H1 (cell line): ENCODE measurements around the gene RBM38.

Source experiments
- CEBPB ChIP-seq: IDR thresholded peaks from 2 replicates; pipeline ENCODE4 v1.6.1; 2012; ENCODE audit warnings: low read depth, low read length
- KDM4A ChIP-seq: IDR thresholded peaks from one replicate; pipeline ENCODE4 v1.7.1; 2012; ENCODE audit warnings: low read depth, mild to moderate bottlenecking, moderate library complexity, low read length, inconsistent platforms; ENCODE audit not compliant: severe bottlenecking
- NANOG ChIP-seq: IDR thresholded peaks from 2 replicates; pipeline ENCODE4 v1.6.1; 2011; ENCODE audit warnings: low read length, low read depth, mild to moderate bottlenecking, inconsistent platforms; ENCODE audit not compliant: insufficient read depth, poor library complexity, severe bottlenecking
- POLR2AphosphoS5 ChIP-seq: IDR thresholded peaks from 2 replicates; pipeline ENCODE4 v1.6.1; 2011; ENCODE audit warnings: low read depth, low read length
- SP2 ChIP-seq: IDR thresholded peaks from 2 replicates; pipeline ENCODE4 v1.6.1; 2012; ENCODE audit warnings: mild to moderate bottlenecking, low read length, inconsistent platforms
- TF ChIP-seq, protein P1 (sequence below), 3 experiments: IDR thresholded peaks; 1 replicate in 2 of 3; 2 replicates in 1 of 3; pipeline versions ENCODE4 v1.5.1 to v1.6.1; 2011; ENCODE audit warnings: low read length in 3 of 3, mild to moderate bottlenecking in 3 of 3, inconsistent platforms in 2 of 3, low read depth in 1 of 3, moderate library complexity in 1 of 3; ENCODE audit not compliant: insufficient read depth in 1 of 3; ENCODE audit errors: control extremely low read depth in 1 of 3

DNA sequence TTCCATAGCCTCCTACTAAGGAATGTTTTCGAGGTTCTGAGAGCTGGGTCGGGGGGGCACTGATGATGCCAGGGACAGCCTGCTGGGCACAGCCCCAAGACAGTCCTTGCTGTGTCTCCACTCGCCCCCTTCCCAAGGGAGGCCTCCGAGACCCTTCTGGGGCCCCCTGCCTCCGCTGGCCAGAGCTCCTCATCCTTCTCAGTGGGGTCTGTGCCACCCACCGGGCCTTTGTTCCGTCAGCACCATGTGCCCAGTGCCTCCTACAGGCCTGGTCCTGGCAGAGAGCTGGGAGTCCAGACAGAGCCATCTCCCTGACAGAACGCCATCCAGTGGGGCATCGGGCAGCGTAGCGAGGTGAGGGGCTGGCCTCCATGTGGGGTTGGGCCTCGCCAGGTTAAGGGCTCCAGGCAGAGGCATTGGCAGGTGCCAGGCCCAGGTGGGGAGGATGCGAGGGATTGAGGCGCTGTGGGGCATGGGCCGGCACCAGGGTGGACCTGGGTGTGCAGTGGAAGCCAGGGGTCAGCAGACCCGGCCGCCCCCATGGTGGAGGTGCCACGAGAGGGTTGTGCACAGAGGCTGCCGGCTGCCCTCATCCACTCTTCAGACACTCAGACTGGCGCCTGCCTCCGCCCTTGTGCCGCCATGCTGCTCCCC, 13.3 kb downstream of the RBM38 start:
- TF ChIP-seq, protein P1, sequence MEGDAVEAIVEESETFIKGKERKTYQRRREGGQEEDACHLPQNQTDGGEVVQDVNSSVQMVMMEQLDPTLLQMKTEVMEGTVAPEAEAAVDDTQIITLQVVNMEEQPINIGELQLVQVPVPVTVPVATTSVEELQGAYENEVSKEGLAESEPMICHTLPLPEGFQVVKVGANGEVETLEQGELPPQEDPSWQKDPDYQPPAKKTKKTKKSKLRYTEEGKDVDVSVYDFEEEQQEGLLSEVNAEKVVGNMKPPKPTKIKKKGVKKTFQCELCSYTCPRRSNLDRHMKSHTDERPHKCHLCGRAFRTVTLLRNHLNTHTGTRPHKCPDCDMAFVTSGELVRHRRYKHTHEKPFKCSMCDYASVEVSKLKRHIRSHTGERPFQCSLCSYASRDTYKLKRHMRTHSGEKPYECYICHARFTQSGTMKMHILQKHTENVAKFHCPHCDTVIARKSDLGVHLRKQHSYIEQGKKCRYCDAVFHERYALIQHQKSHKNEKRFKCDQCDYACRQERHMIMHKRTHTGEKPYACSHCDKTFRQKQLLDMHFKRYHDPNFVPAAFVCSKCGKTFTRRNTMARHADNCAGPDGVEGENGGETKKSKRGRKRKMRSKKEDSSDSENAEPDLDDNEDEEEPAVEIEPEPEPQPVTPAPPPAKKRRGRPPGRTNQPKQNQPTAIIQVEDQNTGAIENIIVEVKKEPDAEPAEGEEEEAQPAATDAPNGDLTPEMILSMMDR (IDR thresholded peaks at IDR 0.05; ENCODE audit: control extremely low read depth in 1 of 3, insufficient read depth in 1 of 3, low read depth in 1 of 3, low read length in 3 of 3): no peak
- TF ChIP-seq KDM4A: no peak
- no peak for TF ChIP-seq POLR2AphosphoS5
- no peak for TF ChIP-seq SP2
- TF ChIP-seq NANOG: no peak
- TF ChIP-seq CEBPB: no peak
